ENCODE data around the gene TMEM129.

Gene TMEM129

GRCh38 chr4:1738410-1738809 lies 17.3 kb upstream of the TMEM129 start:
- no peak overlapping the region for H3K4me3 ChIP-seq (ENCODE audit: low read length)
- no peaks in the 10 kb centered on the region for H3K4me1 ChIP-seq (ENCODE audit: control insufficient read depth, low read depth, low read length)
- no peak overlapping the region for H3K9ac ChIP-seq (ENCODE audit: low read length)
- H3K36me3 ChIP-seq (ENCODE audit: control insufficient read depth, low read depth, low read length): peaks cover 89% of the 10 kb centered on the region
- no peak overlapping the region for H3K27ac ChIP-seq (ENCODE audit: low read length)
- H3K27me3 ChIP-seq (ENCODE audit: control insufficient read depth, insufficient read depth, low read length): no peaks in the 10 kb centered on the region
- no peaks in the 10 kb centered on the region for H3K9me3 ChIP-seq (ENCODE audit: control insufficient read depth, low read depth, low read length)

GRCh38 chr4:1737666-1738065 lies 16.5 kb upstream of the TMEM129 start:
- H3K27ac ChIP-seq (ENCODE audit: low read length): no peak overlapping the region

GRCh38 chr4:1736812-1737211 lies 15.7 kb upstream of the TMEM129 start:
- Histone ChIP-seq H3K4me1 (ENCODE audit: control insufficient read depth, low read depth, low read length) (no peaks in the 10 kb centered on the region), H3K9me3 (ENCODE audit: control insufficient read depth, low read depth, low read length) (no peaks in the 10 kb centered on the region), H3K36me3 (ENCODE audit: control insufficient read depth, low read depth, low read length) (peaks cover 92% of the 10 kb centered on the region), H3K4me3 (ENCODE audit: low read length) (no peak overlapping the region), H3K9ac (ENCODE audit: low read length) (no peak overlapping the region), H3K27ac (ENCODE audit: low read length) (no peak overlapping the region), H3K27me3 (ENCODE audit: control insufficient read depth, insufficient read depth, low read length) (no peaks in the 10 kb centered on the region)

More at GRCh38 chr4:1737666-1738065, 16.5 kb upstream of the TMEM129 start:
- Histone ChIP-seq H3K4me1 (ENCODE audit: control insufficient read depth, low read depth, low read length) (no peaks in the 10 kb centered on the region), H3K36me3 (ENCODE audit: control insufficient read depth, low read depth, low read length) (peaks cover 91% of the 10 kb centered on the region), H3K9ac (ENCODE audit: low read length) (no peak overlapping the region), H3K9me3 (ENCODE audit: control insufficient read depth, low read depth, low read length) (no peaks in the 10 kb centered on the region), H3K27me3 (ENCODE audit: control insufficient read depth, insufficient read depth, low read length) (no peaks in the 10 kb centered on the region), H3K4me3 (ENCODE audit: low read length) (no peak overlapping the region)

- H3K4me1 ChIP-seq (ENCODE audit: control insufficient read depth, low read depth, low read length): no peaks in the 10 kb centered on the region
- no peak overlapping the region for H3K9ac ChIP-seq (ENCODE audit: low read length)
- H3K9me3 ChIP-seq (ENCODE audit: control insufficient read depth, low read depth, low read length): no peaks in the 10 kb centered on the region
- no peaks in the 10 kb centered on the region for H3K27me3 ChIP-seq (ENCODE audit: control insufficient read depth, insufficient read depth, low read length)
- H3K36me3 ChIP-seq (ENCODE audit: control insufficient read depth, low read depth, low read length): peaks cover 92% of the 10 kb centered on the region
- H3K4me3 ChIP-seq (ENCODE audit: low read length): no peak overlapping the region
- no peak overlapping the region for H3K27ac ChIP-seq (ENCODE audit: low read length)
Observed at GRCh38 chr4:1735215-1735614, 14.1 kb upstream of the TMEM129 start.

GRCh38 chr4:1732911-1733310 lies 11.8 kb upstream of the TMEM129 start:
- H3K36me3 ChIP-seq (ENCODE audit: control insufficient read depth, low read depth, low read length): peaks cover 86% of the 10 kb centered on the region
- H3K9me3 ChIP-seq (ENCODE audit: control insufficient read depth, low read depth, low read length): no peaks in the 10 kb centered on the region
- no peak overlapping the region for H3K9ac ChIP-seq (ENCODE audit: low read length)
- H3K4me1 ChIP-seq (ENCODE audit: control insufficient read depth, low read depth, low read length): no peaks in the 10 kb centered on the region
- H3K27ac ChIP-seq (ENCODE audit: low read length): no peak overlapping the region
- H3K27me3 ChIP-seq (ENCODE audit: control insufficient read depth, insufficient read depth, low read length): no peaks in the 10 kb centered on the region
- H3K4me3 ChIP-seq (ENCODE audit: low read length): no peak overlapping the region

GRCh38 chr4:1731180-1731579 lies 10.1 kb upstream of the TMEM129 start:
- no peak overlapping the region for H3K4me3 ChIP-seq (ENCODE audit: low read length)
- no peak overlapping the region for H3K9ac ChIP-seq (ENCODE audit: low read length)
- no peak overlapping the region for H3K27ac ChIP-seq (ENCODE audit: low read length)
- H3K27me3 ChIP-seq (ENCODE audit: control insufficient read depth, insufficient read depth, low read length): no peaks in the 10 kb centered on the region
- no peaks in the 10 kb centered on the region for H3K9me3 ChIP-seq (ENCODE audit: control insufficient read depth, low read depth, low read length)
- H3K36me3 ChIP-seq (ENCODE audit: control insufficient read depth, low read depth, low read length): peaks cover 85% of the 10 kb centered on the region
- H3K4me1 ChIP-seq (ENCODE audit: control insufficient read depth, low read depth, low read length): no peaks in the 10 kb centered on the region

GRCh38 chr4:1730532-1731135 lies 9.5 kb upstream of the TMEM129 start:
- H3K4me3 ChIP-seq (ENCODE audit: low read length): no peak overlapping the region
- H3K27me3 ChIP-seq (ENCODE audit: control insufficient read depth, insufficient read depth, low read length): no peaks in the 10 kb centered on the region
- H3K9me3 ChIP-seq (ENCODE audit: control insufficient read depth, low read depth, low read length): no peaks in the 10 kb centered on the region
- no peak overlapping the region for H3K27ac ChIP-seq (ENCODE audit: low read length)
- H3K36me3 ChIP-seq (ENCODE audit: control insufficient read depth, low read depth, low read length): peaks cover 86% of the 10 kb centered on the region
- H3K4me1 ChIP-seq (ENCODE audit: control insufficient read depth, low read depth, low read length): no peaks in the 10 kb centered on the region
- H3K9ac ChIP-seq (ENCODE audit: low read length): no peak overlapping the region

GRCh38 chr4:1728061-1728980 lies 7.2 kb upstream of the TMEM129 start:
- H3K9ac ChIP-seq (ENCODE audit: low read length): no peak overlapping the region
- no peaks in the 10 kb centered on the region for H3K4me1 ChIP-seq (ENCODE audit: control insufficient read depth, low read depth, low read length)
- no peaks in the 10 kb centered on the region for H3K27me3 ChIP-seq (ENCODE audit: control insufficient read depth, insufficient read depth, low read length)
- no peak overlapping the region for H3K27ac ChIP-seq (ENCODE audit: low read length)
- peaks cover 88% of the 10 kb centered on the region for H3K36me3 ChIP-seq (ENCODE audit: control insufficient read depth, low read depth, low read length)
- no peak overlapping the region for H3K4me3 ChIP-seq (ENCODE audit: low read length)
- no peaks in the 10 kb centered on the region for H3K9me3 ChIP-seq (ENCODE audit: control insufficient read depth, low read depth, low read length)

GRCh38 chr4:1727117-1728031 lies 6.3 kb upstream of the TMEM129 start:
- Histone ChIP-seq H3K27me3 (ENCODE audit: control insufficient read depth, insufficient read depth, low read length) (no peaks in the 10 kb centered on the region), H3K4me3 (ENCODE audit: low read length) (no peak overlapping the region), H3K27ac (ENCODE audit: low read length) (no peak overlapping the region), H3K9ac (ENCODE audit: low read length) (no peak overlapping the region), H3K36me3 (ENCODE audit: control insufficient read depth, low read depth, low read length) (peaks cover 81% of the 10 kb centered on the region), H3K9me3 (ENCODE audit: control insufficient read depth, low read depth, low read length) (no peaks in the 10 kb centered on the region), H3K4me1 (ENCODE audit: control insufficient read depth, low read depth, low read length) (no peaks in the 10 kb centered on the region)

GRCh38 chr4:1726146-1726934 lies 5.2 kb upstream of the TMEM129 start:
- no peak overlapping the region for H3K4me3 ChIP-seq (ENCODE audit: low read length)
- H3K9me3 ChIP-seq (ENCODE audit: control insufficient read depth, low read depth, low read length): no peaks in the 10 kb centered on the region
- H3K36me3 ChIP-seq (ENCODE audit: control insufficient read depth, low read depth, low read length): peaks cover 71% of the 10 kb centered on the region
- no peaks in the 10 kb centered on the region for H3K4me1 ChIP-seq (ENCODE audit: control insufficient read depth, low read depth, low read length)
- H3K9ac ChIP-seq (ENCODE audit: low read length): no peak overlapping the region
- H3K27me3 ChIP-seq (ENCODE audit: control insufficient read depth, insufficient read depth, low read length): no peaks in the 10 kb centered on the region
- no peak overlapping the region for H3K27ac ChIP-seq (ENCODE audit: low read length)

- no peak overlapping the region for H3K9ac ChIP-seq (ENCODE audit: low read length)
- no peaks in the 10 kb centered on the region for H3K27me3 ChIP-seq (ENCODE audit: control insufficient read depth, insufficient read depth, low read length)
- H3K9me3 ChIP-seq (ENCODE audit: control insufficient read depth, low read depth, low read length): no peaks in the 10 kb centered on the region
- H3K4me1 ChIP-seq (ENCODE audit: control insufficient read depth, low read depth, low read length): no peaks in the 10 kb centered on the region
- H3K27ac ChIP-seq (ENCODE audit: low read length): no peak overlapping the region
- no peak overlapping the region for H3K4me3 ChIP-seq (ENCODE audit: low read length)
- H3K36me3 ChIP-seq (ENCODE audit: control insufficient read depth, low read depth, low read length): peaks cover 63% of the 10 kb centered on the region
Observed at GRCh38 chr4:1725521-1725920, 4.4 kb upstream of the TMEM129 start.

Data from iPS-18a (cell line).